Osteocyte (in vitro differentiated cells): Measurements from ENCODE around the gene RPS18. TPM values are rescaled to one million over a fixed set of nuclear protein-coding genes. Genes with fewer than 3 reads are reported as not detected.
"Not testable (repeated sequence)": the region's sequence is repeated elsewhere in the genome, so short reads cannot be mapped to it uniquely, and the experiment has no call there.

Source experiments
- DNase-seq: peaks from one replicate; pipeline ENCODE4 v3.0.0; 2021; ENCODE audit warnings: mixed read lengths; ENCODE audit not compliant: unreplicated experiment; ENCODE audit errors: extremely low spot score
- H3K27ac Mint-ChIP-seq: one replicate; pipeline ENCODE4 v1.8.0; 2021; ENCODE audit warnings: mild to moderate bottlenecking, mixed read lengths; ENCODE audit not compliant: unreplicated experiment
- H3K27me3 Mint-ChIP-seq: one replicate; pipeline ENCODE4 v1.8.0; 2021; ENCODE audit warnings: mixed read lengths; ENCODE audit not compliant: unreplicated experiment
- H3K36me3 Mint-ChIP-seq: one replicate; pipeline ENCODE4 v1.8.0; 2021; ENCODE audit warnings: mixed read lengths; ENCODE audit not compliant: unreplicated experiment
- H3K4me1 Mint-ChIP-seq: one replicate; pipeline ENCODE4 v1.8.0; 2021; ENCODE audit warnings: mixed read lengths; ENCODE audit not compliant: unreplicated experiment
- H3K4me3 Mint-ChIP-seq: one replicate; pipeline ENCODE4 v1.8.0; 2021; ENCODE audit warnings: mild to moderate bottlenecking, moderate library complexity, mixed read lengths; ENCODE audit not compliant: unreplicated experiment
- H3K9me3 Mint-ChIP-seq: one replicate; pipeline ENCODE4 v1.8.0; 2021; ENCODE audit warnings: mixed read lengths; ENCODE audit not compliant: unreplicated experiment
- CTCF ChIP-seq: fragments of 200-600 bp; sonication (generic); IDR thresholded peaks from 2 replicates; pipeline ENCODE4 v1.5.0; 2021; ENCODE audit warnings: antibody characterized with exemption, mild to moderate bottlenecking, moderate library complexity
- total RNA-seq: library from RNA; stranded (reverse); gene quantifications from 2 replicates; pipeline ENCODE4 v1.2.1, GENCODE V29; 2021

RPS18 gene
- total RNA-seq, 1 donor from 2014 or later, result 2,180 TPM

GRCh38 chr6:33252759-33253158 lies 19.1 kb upstream of the RPS18 start:
- DNase-seq, result no peak
- Mint-ChIP-seq H3K27me3 (no peaks in the 10 kb centered on the region), H3K4me1 (peaks cover 34% of the 10 kb centered on the region), H3K36me3 (peaks cover 21% of the 10 kb centered on the region), H3K27ac (no peak overlapping the region), H3K4me3 (no peak overlapping the region), H3K9me3 (no peaks in the 10 kb centered on the region)
- no peak for TF ChIP-seq CTCF

GRCh38 chr6:33254591-33254990 lies 17.3 kb upstream of the RPS18 start:
- DNase-seq, result no peak
- H3K27ac Mint-ChIP-seq, result no peak overlapping the region
- no peaks in the 10 kb centered on the region for H3K27me3 Mint-ChIP-seq
- no peak for TF ChIP-seq CTCF
- H3K9me3 Mint-ChIP-seq, result no peaks in the 10 kb centered on the region
- no peak overlapping the region for H3K4me3 Mint-ChIP-seq
- H3K36me3 Mint-ChIP-seq, result peaks cover 22% of the 10 kb centered on the region
- H3K4me1 Mint-ChIP-seq, result peaks cover 20% of the 10 kb centered on the region

DNA sequence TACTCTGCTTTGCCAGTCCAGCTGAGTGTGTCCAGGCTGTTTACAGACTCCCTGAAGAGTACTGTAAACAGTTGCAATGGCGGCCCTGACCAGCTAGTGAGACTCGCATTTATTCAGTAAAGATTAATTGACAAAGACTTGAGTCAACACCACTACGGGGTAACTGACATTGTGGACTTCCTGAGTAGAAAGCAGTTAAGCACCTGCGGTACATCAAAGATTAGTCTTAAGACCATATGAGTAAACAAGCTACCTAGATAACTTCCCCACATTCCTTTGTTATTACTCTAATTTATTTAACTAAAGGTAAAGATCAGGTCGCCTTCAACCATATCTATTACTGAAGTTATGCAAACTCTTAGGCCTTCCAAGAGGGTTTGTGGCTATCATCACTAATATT lies 12.8 kb upstream of the RPS18 start:
- Mint-ChIP-seq H3K27me3 (no peaks in the 10 kb centered on the region), H3K27ac (no peak overlapping the region), H3K4me3 (no peak overlapping the region), H3K4me1 (no peaks in the 10 kb centered on the region), H3K9me3 (no peaks in the 10 kb centered on the region), H3K36me3 (peaks cover 26% of the 10 kb centered on the region)
- no peak for TF ChIP-seq CTCF
- DNase-seq, result no peak

- H3K27ac Mint-ChIP-seq, DNase-seq, H3K9me3 Mint-ChIP-seq, H3K27me3 Mint-ChIP-seq, H3K4me3 Mint-ChIP-seq, H3K4me1 Mint-ChIP-seq: not testable (repeated sequence)
- H3K36me3 Mint-ChIP-seq, result peaks cover 29% of the 10 kb centered on the region
Measured at GRCh38 chr6:33262490-33262889, 9.4 kb upstream of the RPS18 start.

- no peaks in the 10 kb centered on the region for H3K27me3 Mint-ChIP-seq
- TF ChIP-seq CTCF, result no peak
- no peaks in the 10 kb centered on the region for H3K9me3 Mint-ChIP-seq
- H3K27ac Mint-ChIP-seq, result no peak overlapping the region
- H3K4me3 Mint-ChIP-seq, result no peak overlapping the region
- DNase-seq, result no peak
- H3K36me3 Mint-ChIP-seq, result peaks cover 33% of the 10 kb centered on the region
- no peaks in the 10 kb centered on the region for H3K4me1 Mint-ChIP-seq
Measured at GRCh38 chr6:33264015-33264414, 7.9 kb upstream of the RPS18 start.

DNA sequence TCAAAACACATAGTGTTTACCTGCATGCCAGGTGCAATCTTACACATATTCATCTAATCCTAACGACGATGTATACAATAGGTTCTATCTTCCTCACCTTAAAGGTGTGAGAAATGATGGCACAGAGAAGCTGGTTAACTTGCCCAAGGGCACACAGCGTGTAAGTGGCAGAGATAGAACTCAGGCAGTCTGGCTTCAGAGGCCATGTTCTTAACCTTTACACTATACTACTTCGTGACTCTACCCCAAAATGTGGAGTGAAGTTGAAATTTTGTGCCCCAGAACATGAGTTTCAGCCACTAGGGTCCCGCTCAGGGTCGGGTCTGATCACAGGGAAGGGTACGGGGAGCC lies 783 bp upstream of the RPS18 start:
- Mint-ChIP-seq H3K36me3 (peaks cover 37% of the 10 kb centered on the region), H3K27ac (peak overlapping the region; percentile 100), H3K27me3 (no peaks in the 10 kb centered on the region), H3K4me3 (peak overlapping the region; percentile 100), H3K9me3 (no peaks in the 10 kb centered on the region), H3K4me1 (peaks cover 60% of the 10 kb centered on the region)
- TF ChIP-seq CTCF, result peak; percentile 15
- no peak for DNase-seq
